Measurements from ENCODE around the gene ARID1B. TPM values are rescaled to one million over a fixed set of nuclear protein-coding genes. Genes with fewer than 3 reads are reported as not detected.
A peak's percentile ranks its signal among the peaks of the same experiment; 100 is the strongest.

Gene ARID1B
- total RNA-seq, 1 donor from 2014 or later = 97.2 TPM

- peak overlapping the region; percentile 57 for H3K27ac Mint-ChIP-seq
- H3K27me3 Mint-ChIP-seq = no peaks in the 10 kb centered on the region
- no peaks in the 10 kb centered on the region for H3K36me3 Mint-ChIP-seq
- no peak for TF ChIP-seq CTCF (conservative IDR thresholded peaks at IDR 0.05)
- DNase-seq (ENCODE audit: extremely low spot score, unreplicated experiment) = no peak
- no peak overlapping the region for H3K4me3 Mint-ChIP-seq
- no peaks in the 10 kb centered on the region for H3K9me3 Mint-ChIP-seq
- peaks cover 11% of the 10 kb centered on the region for H3K4me1 Mint-ChIP-seq (ENCODE audit: unreplicated experiment)
These were observed 255.7 kb downstream of the ARID1B start for GRCh38 chr6:157032923-157033322.

- no peaks in the 10 kb centered on the region for H3K36me3 Mint-ChIP-seq
- H3K27ac Mint-ChIP-seq = peak overlapping the region; percentile 57
- H3K4me3 Mint-ChIP-seq = peak overlapping the region; percentile 71
- peaks cover 11% of the 10 kb centered on the region for H3K4me1 Mint-ChIP-seq (ENCODE audit: unreplicated experiment)
- H3K27me3 Mint-ChIP-seq = no peaks in the 10 kb centered on the region
- DNase-seq (ENCODE audit: extremely low spot score, unreplicated experiment) = no peak
- no peak for TF ChIP-seq CTCF (conservative IDR thresholded peaks at IDR 0.05)
- no peaks in the 10 kb centered on the region for H3K9me3 Mint-ChIP-seq
These were observed 256.4 kb downstream of the ARID1B start for GRCh38 chr6:157033428-157034140.

- no peaks in the 10 kb centered on the region for H3K9me3 Mint-ChIP-seq
- no peaks in the 10 kb centered on the region for H3K36me3 Mint-ChIP-seq
- no peaks in the 10 kb centered on the region for H3K27me3 Mint-ChIP-seq
- no peak overlapping the region for H3K4me3 Mint-ChIP-seq
- no peak for DNase-seq (ENCODE audit: extremely low spot score, unreplicated experiment)
- H3K27ac Mint-ChIP-seq = peak overlapping the region; percentile 51
- TF ChIP-seq CTCF (conservative IDR thresholded peaks at IDR 0.05) = peak; percentile 80
- H3K4me1 Mint-ChIP-seq (ENCODE audit: unreplicated experiment) = peaks cover 11% of the 10 kb centered on the region
These were observed 257.5 kb downstream of the ARID1B start for GRCh38 chr6:157034436-157035230.

- Mint-ChIP-seq H3K36me3 (peaks cover 3% of the 10 kb centered on the region), H3K4me1 (ENCODE audit: unreplicated experiment) (peaks cover 11% of the 10 kb centered on the region), H3K27ac (no peak overlapping the region), H3K27me3 (no peaks in the 10 kb centered on the region), H3K9me3 (no peaks in the 10 kb centered on the region), H3K4me3 (no peak overlapping the region)
- no peak for DNase-seq (ENCODE audit: extremely low spot score, unreplicated experiment)
- no peak for TF ChIP-seq CTCF (conservative IDR thresholded peaks at IDR 0.05)
These were observed 258.4 kb downstream of the ARID1B start for GRCh38 chr6:157035546-157035945.

- H3K9me3 Mint-ChIP-seq = no peaks in the 10 kb centered on the region
- H3K36me3 Mint-ChIP-seq = peaks cover 3% of the 10 kb centered on the region
- TF ChIP-seq CTCF (conservative IDR thresholded peaks at IDR 0.05) = no peak
- H3K4me3 Mint-ChIP-seq = no peak overlapping the region
- H3K27me3 Mint-ChIP-seq = no peaks in the 10 kb centered on the region
- H3K27ac Mint-ChIP-seq = no peak overlapping the region
- no peak for DNase-seq (ENCODE audit: extremely low spot score, unreplicated experiment)
- peaks cover 11% of the 10 kb centered on the region for H3K4me1 Mint-ChIP-seq (ENCODE audit: unreplicated experiment)
These were observed 259.1 kb downstream of the ARID1B start for GRCh38 chr6:157036245-157036711.
